ENCODE results near the gene SAPCD2.

Gene SAPCD2

GRCh38 chr9:137029058-137029936, 41.1 kb downstream of the SAPCD2 start:
- peak; percentile 42 for FAIRE-seq

GRCh38 chr9:137028263-137029057, 41.9 kb downstream of the SAPCD2 start:
- no peak for FAIRE-seq

DNA sequence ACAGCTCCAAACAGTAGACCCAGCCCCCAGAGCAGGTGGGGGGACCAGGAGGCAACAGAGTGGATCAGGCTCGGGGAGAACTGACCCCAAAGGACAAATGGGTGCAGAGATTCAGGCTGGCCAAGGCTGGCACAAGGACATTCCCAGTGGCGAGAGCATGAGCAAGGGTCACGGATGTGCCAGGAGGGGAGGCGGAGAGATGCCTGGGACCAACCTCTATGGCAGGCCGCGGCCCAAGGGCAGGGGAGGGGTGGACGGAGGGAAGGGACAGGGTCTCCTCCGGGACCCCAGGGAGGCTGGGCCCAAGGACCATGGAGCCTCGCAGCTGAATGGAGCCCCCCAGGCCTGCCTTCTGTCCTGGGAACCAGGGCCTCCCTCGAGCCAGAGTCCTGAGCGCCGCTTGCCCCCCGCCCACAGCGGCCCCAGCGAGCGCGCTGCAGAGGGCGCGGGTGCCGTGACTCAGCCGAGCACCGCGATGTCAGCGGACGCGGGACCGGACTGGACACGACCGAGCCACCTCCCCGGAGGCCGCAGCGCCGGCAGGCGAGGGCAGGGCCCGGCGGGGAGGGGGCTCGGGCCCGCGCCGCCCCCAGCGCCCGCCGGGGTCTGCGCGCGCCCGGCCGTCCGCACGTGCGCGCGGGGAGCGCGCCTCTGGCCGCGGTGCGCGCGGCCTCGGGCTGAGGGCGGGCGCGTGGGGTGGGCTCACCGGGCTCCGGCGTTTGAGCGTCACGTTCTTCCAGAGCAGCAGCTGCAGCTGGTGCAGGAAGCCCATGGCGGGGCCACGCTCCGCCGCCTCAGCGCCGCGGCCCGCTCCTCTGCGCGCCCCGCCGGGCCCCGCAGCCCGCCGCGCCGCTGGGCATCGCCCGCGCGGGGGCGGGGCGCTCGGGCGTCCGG, 42.7 kb downstream of the SAPCD2 start, which contains the start of gene ABCA2:
ABCA2 (minus strand) TSS at position 869 of the 894 bp plus-strand sequence; CDS start at position 772, 97 bp downstream.
- no peak for FAIRE-seq

GRCh38 chr9:137026828-137027227, 43.5 kb downstream of the SAPCD2 start:
- FAIRE-seq = no peak

DNA sequence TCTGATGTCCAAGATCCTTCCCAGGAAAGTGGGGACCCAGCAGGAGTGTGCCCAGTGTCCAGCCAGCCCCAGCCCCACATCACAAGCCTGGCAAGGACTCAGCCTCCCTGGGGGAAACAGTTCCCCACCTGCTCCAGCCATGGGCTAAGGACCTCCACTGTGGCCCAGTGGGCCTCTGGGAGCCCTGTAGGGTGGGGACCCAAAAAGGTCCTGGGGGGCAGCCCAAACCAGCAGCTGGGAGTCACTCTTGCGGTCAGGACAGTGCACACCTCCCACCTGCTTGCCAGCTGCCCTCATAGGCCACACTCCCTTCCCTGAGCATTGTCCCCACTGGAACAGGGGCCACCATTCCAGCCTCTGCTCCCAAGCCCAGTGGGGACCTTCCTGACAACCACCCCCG, 44.0 kb downstream of the SAPCD2 start:
- FAIRE-seq = no peak

DNA sequence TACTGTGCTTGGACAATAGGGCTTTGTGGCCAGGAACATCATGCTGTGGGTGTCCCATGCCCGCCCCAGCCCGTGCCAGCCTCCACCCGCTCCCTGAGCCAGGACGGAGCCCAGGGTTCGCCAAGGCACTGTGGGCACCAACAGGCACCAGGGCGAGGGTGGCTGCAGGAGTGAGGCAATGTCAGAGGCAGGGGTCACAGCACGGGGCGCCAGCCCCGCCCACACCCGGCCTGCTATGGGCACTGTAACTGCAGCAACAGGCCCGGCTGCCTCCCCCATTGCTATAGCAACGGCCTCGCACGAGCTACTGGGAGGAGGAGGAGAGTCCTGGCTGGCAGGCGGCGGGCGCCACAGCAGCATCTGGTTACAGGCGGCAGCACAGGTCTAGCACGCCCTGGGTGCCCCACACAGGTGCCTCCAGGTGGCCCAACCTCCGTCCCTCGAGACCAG, 44.8 kb downstream of the SAPCD2 start:
- FAIRE-seq = no peak

DNA sequence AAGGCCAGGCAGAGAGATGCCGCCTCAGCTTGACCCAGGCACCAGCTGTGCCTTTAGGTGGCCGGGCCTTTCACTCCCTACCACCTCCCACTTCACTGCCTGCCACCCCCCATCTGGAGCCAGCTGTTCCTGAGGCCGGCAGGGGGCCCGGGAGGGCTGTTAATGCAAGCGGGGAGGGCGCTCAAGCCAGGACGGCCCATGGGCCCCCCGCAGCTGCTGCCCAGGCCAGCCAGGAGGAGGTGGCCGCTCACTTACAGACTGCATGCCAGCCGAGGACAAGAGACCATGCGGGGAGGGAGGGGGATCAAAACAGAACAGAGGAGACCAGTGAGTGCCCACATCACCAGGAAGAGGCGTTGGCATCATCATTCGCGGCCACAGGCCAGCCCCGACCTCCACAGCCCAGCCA, 46.8 kb downstream of the SAPCD2 start:
- no peak for FAIRE-seq

- FAIRE-seq = no peak
These were observed 47.2 kb downstream of the SAPCD2 start for GRCh38 chr9:137023157-137023556.

GRCh38 chr9:137022662-137023008, 47.7 kb downstream of the SAPCD2 start:
- FAIRE-seq = no peak

DNA sequence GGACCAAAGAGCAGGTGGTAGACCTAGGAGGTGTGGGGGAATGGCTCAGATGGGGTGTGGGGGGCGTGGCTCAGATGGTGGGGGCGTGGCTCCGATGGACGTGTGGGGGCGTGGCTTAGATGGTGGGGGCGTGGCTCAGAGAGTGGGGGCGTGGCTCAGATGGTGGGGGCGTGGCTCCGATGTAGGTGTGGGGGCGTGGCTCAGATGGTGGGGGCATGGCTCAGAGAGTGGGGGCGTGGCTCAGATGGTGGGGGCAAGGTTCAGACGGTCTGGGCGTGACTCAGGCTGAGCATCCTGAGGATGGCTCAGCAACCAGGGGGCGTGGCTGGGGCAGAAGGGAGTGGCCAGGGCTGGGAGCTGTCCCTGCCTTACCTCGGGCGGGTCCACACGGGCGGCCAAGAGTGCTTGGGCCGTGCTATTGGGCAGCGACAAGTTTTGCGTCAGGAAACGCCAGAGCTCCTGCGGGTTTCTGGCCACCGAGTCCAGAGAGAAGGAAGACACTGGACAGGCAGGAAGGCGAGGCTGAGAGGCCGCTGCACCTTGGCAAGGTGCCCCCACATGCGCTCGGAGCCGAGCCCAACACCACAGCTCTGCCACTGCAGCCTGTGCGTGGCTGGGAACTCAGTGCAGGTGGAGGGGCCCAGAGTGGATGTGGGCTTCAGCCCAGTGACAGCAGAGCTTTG, 48.2 kb downstream of the SAPCD2 start:
- FAIRE-seq = peak; percentile 96

DNA sequence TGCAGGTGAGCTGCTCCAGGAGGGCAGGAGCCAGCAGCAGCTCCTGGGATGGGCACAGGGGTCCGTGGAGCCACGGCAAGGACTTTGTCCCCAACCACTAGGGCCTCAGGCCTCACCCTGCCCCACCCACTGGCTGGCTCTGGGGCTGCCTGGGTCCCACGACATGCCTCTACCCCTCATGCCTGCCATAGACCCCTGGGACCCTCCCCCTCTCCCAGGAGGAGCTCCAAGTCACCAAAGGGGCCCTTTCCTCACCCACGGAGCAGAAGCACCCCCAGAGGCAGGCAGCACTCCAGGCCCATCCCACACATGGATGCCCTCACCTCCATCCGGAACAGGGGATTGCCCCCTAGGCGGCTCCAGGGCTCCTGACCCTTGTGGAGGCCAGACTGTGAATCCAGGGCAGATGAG, 48.8 kb downstream of the SAPCD2 start:
- FAIRE-seq = no peak

DNA sequence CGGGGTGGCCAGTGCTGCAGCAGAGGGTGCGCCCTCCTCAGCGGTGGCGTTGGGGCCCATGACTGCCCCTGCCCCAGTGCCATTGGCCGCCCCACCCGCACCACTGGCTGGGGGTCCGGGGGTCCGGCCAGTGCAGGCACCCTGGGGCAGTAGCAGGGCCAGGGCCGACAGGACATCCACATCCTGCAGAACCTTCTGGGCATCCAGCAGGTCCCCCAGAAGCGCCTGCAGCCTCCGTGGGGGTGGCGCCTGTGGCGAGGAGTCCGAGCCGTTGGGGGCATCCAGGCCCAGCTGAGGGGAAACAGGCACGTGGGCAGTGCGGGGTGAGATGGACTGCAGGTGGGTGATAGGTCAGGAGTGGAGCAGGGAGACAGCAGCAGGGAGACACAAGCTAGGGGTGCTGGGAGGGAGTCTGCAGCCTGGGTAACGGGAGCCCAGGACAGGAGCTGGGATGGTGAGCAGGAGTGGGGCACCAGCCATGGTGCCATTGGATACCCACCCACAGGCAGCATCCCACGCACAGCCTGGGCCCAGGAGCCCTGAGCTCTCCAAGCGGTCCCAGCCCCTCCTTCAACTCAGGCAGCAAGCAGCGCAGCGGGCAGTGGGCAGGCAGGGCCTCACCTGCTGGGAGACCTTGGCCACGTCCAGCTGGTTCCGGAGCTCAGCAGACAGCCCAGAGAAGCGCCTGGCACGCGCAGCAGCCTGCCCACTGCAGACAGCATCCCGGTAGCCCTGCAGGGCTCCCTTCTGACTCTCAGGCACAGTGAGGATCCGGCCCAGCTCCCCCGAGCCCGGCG, 49.4 kb downstream of the SAPCD2 start:
- FAIRE-seq = no peak

DNA sequence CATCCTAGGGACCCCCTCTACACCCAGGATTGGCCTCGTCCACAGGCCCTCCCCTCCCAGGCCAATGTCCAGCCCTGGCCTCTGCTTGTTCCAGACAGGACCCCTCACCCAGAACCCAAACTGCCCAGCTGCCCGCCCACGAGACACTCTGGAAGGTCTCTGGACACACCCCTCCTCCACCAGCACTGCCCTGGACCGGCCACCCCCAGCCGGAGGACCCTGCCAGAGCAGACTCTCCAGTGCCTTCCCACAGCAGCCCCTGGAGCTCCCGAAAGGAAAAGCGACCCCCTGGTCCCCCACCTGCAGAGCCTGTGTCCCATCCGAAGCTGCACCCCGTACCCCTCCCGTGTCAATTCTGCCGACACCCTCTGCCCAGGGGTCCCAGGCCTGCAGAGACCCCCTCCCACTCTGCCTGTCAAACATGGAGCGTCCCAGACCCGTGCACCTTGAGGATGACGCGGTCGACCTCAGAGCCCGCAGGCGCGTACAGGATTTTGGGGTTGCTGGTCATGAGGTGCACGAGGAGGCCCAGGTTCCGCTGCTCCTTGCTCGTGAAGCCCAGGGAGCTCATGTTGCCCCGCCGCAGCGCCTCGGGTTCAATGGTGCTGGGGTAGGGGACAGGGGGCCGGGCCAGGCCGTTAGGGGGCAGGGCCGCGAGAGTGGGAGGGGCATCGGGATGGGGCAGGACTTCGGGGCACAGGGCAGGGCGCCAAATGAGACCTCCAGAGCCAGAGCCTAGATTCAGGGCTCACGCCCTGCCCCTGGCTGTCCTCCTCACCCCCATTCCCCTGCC, 50.3 kb downstream of the SAPCD2 start:
- FAIRE-seq = no peak

- no peak for FAIRE-seq
These were observed 51.4 kb downstream of the SAPCD2 start for GRCh38 chr9:137018761-137019559.

DNA sequence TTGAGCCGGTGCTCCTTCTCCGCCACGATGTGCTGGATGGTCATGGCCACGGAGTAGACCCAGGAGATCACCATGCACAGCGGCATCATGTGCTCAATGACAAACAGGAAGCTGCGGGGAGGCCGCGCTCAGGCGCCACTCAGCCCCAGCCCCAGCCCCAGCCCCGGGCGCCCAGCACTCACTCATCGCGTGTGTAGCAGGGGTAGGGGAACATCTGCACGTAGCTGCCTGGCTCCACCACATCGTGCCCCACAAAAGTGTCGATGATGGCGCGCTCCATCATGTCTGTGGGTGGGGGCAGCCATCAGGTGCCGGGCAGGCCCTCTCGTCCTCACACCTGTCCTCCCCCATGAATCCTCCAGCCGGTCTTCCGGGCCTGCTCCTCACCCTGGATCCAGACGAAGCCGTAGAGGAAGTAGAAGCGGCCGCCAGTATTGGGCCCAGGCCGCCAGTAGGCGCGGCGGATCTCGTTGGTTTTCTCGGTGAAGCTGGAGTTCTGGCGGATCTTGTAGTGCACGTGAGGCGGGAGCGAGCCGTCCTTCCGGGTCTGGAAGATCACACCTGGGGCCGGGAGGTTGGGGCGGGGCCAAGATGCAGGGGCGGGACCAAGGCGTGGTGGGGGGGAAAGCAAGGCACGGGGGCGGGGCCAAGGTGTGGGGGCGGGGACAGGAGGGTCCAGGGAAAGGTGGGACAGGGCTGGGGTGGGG, 52.4 kb downstream of the SAPCD2 start:
- no peak for FAIRE-seq

DNA sequence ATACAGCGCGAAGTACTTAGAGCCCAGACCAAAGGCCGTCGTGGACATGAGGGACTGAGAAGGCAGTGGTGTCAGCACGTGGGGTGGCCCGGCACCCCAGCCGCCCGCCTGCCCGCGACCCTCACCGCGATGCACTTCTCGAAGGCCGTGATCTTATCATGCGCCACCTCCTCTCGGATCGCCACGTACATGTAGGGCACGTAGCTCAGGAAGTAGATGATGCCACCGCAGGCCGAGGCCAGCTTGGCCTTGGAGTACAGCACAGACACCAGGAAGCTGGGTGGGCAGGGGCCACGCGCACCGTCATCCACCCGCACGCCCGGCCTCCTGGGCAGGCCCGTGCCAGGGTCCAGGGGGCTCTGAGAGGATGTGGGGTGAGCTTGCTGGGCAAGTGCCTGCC, 53.3 kb downstream of the SAPCD2 start:
- no peak for FAIRE-seq

DNA sequence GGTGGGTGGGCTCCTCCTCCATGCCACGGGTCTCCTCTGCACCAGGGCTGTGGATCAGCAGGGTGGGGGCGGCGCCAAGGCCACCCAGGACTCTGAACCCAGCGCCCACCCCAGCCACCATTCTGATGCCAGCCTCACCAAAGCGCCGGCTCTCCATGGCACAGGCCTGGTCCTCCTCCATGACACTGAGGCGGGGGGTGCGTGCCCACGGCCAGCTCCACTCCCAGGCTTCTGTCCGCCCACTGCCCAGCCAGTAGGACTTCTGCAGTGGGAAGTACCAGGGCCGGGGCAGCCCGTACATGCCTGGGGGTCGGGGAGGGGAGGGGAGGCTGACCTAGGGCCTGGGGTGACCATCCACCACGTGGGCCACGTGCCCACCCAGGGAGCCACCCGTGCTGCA, 53.9 kb downstream of the SAPCD2 start:
- no peak for FAIRE-seq

DNA sequence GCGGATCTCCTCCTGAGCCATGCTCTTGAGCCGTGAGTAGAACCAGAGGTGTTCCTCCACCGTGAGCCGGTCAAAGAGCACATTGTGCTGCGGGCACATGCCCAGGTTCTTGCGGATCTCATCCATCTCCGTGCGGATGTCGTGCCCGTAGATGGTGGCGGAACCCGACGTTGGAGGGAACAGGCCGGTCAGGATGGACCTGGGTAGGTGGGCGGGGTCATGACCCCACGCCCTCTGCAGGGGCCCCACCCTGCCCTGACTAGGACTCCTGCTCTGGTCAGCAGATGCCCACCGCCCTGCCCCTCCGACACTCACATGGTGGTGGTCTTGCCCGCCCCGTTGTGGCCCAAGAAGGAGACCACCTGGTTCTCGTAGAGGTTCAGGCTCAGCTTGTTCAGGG, 54.4 kb downstream of the SAPCD2 start:
- FAIRE-seq = no peak

DNA sequence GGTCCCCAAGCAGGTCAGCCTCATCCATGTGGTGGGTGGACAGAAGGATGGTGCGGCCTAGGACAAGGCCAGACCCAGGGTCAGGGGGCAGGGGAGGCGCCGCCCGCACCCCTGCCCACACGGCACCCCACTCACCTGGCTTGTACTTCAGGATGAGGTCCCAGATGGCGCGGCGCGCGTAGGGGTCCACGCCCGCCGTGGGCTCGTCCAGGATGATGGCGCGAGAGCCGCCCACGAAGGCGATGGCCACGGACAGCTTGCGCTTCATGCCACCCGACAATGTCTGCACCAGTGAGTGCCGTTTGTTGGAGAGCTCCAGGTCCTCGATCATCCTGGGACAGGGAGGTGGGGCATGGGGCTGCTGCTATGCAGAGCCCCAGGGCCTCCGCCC, 54.8 kb downstream of the SAPCD2 start:
- no peak for FAIRE-seq

All from G401.6 (cell line).